Hepatocyte (in vitro differentiated cells): ENCODE data around the gene ID3.

ENCODE experiments used
- CTCF ChIP-seq: fragments of 200-600 bp; sonication (generic); IDR thresholded peaks from 2 replicates; pipeline ENCODE4 v1.5.1; 2016; ENCODE audit warnings: antibody characterized with exemption, mild to moderate bottlenecking; ENCODE audit not compliant: poor library complexity
- EZH2 ChIP-seq: fragments of 200-600 bp; sonication (generic); IDR thresholded peaks from 2 replicates; pipeline ENCODE4 v1.6.1; 2016; ENCODE audit warnings: antibody characterized with exemption, mild to moderate bottlenecking, borderline replicate concordance

- no peak for TF ChIP-seq CTCF
- TF ChIP-seq EZH2 = no peak
These were observed 2.4 kb downstream of the ID3 start for GRCh38 chr1:23556635-23557470.
